ENCODE results near the gene YTHDF1.
"Not testable (repeated sequence)": the region's sequence is repeated elsewhere in the genome, so short reads cannot be mapped to it uniquely, and the experiment has no call there.

Gene YTHDF1

DNA sequence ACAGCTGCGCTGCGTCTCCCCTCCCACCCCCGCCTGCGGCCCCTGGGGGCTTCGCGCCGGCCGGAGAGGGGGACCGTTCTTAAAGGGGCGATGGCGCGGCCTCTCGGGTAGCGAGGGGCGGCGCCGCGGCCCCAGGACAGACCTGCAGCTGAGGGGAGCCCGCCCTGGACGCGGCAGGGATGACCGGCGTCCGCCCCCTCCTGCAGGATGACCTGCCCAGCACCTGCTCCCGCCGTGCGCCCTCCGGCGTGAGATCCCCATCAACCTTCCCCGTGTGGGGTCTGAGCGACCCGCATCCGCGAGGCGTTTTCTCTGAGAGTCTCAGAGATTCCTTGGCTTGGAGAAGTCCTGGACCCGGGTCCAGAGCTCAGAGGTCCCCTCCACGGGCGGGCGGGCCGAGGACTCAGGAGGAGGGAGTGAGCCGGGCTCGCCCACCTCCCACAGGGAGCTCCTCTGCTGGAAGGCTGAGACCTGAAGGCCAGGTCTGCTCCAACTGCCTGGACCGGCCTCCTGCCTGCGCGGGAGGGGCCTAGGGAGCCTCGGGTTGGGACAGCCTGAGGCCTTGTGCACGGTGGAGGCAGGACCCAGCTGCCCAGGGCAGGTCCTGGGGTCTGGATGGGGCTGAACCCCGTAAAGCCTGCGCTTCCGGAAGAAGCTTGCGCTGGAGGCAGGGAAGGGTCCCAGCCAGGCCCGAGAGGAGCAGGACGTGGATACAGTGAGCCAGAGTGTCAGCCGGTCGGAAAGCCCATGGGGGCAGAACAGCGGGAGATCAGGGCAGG is 38.9 kb upstream of the YTHDF1 start:
- TF ChIP-seq, protein P1, sequence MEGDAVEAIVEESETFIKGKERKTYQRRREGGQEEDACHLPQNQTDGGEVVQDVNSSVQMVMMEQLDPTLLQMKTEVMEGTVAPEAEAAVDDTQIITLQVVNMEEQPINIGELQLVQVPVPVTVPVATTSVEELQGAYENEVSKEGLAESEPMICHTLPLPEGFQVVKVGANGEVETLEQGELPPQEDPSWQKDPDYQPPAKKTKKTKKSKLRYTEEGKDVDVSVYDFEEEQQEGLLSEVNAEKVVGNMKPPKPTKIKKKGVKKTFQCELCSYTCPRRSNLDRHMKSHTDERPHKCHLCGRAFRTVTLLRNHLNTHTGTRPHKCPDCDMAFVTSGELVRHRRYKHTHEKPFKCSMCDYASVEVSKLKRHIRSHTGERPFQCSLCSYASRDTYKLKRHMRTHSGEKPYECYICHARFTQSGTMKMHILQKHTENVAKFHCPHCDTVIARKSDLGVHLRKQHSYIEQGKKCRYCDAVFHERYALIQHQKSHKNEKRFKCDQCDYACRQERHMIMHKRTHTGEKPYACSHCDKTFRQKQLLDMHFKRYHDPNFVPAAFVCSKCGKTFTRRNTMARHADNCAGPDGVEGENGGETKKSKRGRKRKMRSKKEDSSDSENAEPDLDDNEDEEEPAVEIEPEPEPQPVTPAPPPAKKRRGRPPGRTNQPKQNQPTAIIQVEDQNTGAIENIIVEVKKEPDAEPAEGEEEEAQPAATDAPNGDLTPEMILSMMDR (IDR thresholded peaks at IDR 0.05; ENCODE audit: control insufficient read depth, insufficient read depth, low read depth, low read length, missing control alignments): no peak
- no peak for DNase-seq (ENCODE audit: low read depth)
- H3K4me3 ChIP-seq (ENCODE audit: control insufficient read depth, low read depth, low read length): no peak overlapping the region

DNA sequence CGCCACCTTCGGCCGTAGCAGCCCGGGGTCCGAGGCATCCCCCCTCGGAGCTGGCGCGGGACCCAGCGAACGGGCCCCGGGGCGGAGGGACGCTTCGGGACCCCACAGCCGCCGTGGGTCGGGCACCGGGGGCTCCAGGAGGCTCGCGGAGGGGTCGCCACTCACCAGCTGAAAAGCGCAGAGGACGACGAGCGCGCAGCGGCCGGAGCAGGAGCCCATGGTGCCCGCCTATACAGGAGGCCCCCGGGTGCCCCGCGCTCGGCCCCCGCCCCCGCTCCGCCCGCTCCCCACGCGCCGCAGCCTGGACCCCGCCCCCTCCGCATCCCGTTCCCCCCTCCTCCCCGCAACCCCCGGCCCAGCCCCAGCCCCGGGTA is 38.3 kb upstream of the YTHDF1 start, which contains the start of gene NKAIN4:
NKAIN4 (minus strand) TSS at position 232 of the 374 bp plus-strand sequence; CDS start at position 219, 13 bp downstream.
- H3K4me3 ChIP-seq (ENCODE audit: control insufficient read depth, low read depth, low read length): no peak within 1 kb of the TSS
- TF ChIP-seq, protein P1 (IDR thresholded peaks at IDR 0.05; ENCODE audit: control insufficient read depth, insufficient read depth, low read depth, low read length, missing control alignments): no peak
- DNase-seq (ENCODE audit: low read depth): no peak

DNA sequence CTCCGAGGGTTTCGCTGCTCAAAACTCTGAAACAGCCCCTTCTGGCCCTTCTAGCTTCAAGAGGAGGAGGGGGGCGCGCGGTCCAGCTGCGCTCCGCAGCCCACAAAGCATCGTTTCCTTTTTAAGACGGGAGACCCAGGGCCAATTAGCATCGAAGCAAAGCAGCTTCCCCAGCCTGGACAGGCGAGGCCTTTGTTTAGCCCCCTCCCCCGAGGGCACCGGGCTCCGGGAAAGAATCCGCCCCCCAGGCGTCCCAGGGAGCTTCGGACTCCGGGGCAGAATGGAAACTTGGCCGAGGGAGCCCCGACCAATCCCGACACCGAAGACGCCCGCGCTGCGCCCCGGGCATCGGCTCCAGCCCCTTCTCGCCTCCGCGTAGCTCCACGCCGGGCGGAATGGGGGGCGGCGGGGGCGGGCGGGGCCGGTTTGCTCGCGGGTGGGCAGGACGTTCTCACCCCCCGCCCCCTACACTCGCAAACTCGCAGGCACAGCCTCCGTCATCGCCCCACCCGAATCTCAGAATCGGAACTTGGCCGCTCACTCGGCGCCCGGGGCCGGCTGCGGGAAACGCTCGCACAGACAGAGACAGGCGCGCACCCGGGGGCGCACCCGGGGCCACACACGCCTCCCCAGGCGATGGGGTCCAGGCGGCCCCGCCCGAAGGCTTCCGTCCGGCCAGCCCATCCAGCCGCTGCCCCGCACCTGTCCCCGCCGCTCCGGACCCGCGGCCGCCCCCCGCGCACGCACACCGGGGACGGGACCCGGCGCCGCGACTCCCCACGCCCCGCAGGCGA is 37.7 kb upstream of the YTHDF1 start:
- no peak overlapping the region for H3K4me3 ChIP-seq (ENCODE audit: control insufficient read depth, low read depth, low read length)
- no peak for DNase-seq (ENCODE audit: low read depth)
- TF ChIP-seq, protein P1 (IDR thresholded peaks at IDR 0.05; ENCODE audit: control insufficient read depth, insufficient read depth, low read depth, low read length, missing control alignments): no peak

DNA sequence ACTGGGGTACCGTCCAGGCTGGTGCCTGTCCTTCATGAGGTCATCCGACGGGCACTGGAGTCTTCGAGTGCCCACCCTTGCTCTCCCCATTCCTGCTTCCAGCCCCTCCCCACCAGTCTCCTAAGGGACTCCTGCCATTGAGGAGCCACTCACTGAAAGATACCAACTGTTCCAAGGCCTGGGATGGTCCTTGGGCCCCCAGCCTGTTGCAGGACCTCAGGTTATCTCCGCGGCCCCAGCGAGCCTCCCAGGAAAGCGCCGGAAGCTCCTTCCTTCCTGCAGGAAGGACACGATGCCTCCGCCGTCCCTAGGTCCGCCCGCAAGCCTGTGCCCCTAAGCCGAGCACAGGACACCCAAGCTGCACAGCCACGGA is 37.1 kb upstream of the YTHDF1 start:
- no peak for DNase-seq (ENCODE audit: low read depth)
- no peak overlapping the region for H3K4me3 ChIP-seq (ENCODE audit: control insufficient read depth, low read depth, low read length)
- TF ChIP-seq, protein P1 (IDR thresholded peaks at IDR 0.05; ENCODE audit: control insufficient read depth, insufficient read depth, low read depth, low read length, missing control alignments): no peak

DNA sequence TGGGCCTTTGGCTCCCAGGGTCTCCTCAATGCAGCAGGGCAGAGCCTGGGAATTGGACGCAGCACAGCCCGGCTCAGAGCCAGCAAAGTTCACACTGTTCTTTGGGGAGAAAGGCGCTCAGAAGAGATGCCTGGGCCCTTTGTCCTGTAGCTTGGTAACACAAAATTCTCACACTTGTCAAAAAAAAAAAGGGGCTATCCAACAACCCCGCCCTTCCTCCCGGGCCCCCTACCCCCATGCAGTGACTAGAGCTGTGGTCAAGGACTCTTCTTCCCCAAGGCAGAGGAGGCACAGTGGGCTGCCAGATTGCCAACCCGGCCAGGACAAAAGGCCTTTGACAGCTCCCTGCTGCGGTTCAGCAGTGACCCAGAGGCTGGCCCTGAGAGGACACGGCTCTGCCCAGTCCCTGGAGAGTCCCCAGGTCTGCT is 36.4 kb upstream of the YTHDF1 start:
- H3K4me3 ChIP-seq (ENCODE audit: control insufficient read depth, low read depth, low read length): no peak overlapping the region
- DNase-seq (ENCODE audit: low read depth): no peak
- TF ChIP-seq, protein P1 (IDR thresholded peaks at IDR 0.05; ENCODE audit: control insufficient read depth, insufficient read depth, low read depth, low read length, missing control alignments): no peak

DNA sequence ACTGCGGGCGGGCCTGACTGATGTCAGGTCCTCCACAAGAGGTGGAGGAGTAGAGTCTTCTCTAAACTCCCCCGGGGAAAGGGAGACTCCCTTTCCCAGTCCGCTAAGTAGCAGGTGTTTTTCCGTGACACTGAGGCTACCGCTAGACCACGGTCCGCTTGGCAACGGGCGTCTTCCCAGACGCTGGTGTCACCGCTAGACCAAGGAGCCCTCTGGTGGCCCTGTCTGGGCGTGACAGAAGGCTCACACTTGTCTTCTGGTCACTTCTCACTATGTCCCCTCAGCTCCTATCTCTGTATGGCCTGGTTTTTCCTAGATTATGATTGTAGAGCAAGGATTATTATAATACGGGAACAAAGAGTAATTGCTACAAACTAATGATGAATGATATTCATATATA is 35.4 kb upstream of the YTHDF1 start:
- H3K4me3 ChIP-seq (ENCODE audit: control insufficient read depth, low read depth, low read length); DNase-seq (ENCODE audit: low read depth): not testable (repeated sequence)
- TF ChIP-seq, protein P1 (IDR thresholded peaks at IDR 0.05; ENCODE audit: control insufficient read depth, insufficient read depth, low read depth, low read length, missing control alignments): peak; percentile 31
